HCT116 (cell line): Measurements from ENCODE around the gene TMX3. TPM values are rescaled to one million over a fixed set of nuclear protein-coding genes. Genes with fewer than 3 reads are reported as not detected.

Experiments used
- ATAC-seq: fragments of 200-7000 bp; cut with Tn5 transposase; 2 replicates; pipeline ENCODE4 v1.9.1; 2020; ENCODE audit warnings: mild to moderate bottlenecking, moderate library complexity
- BruUV-seq: library from RNA; stranded (reverse); fragments of 400-500 nt; replicated peaks from 2 replicates; lab custom pipeline; 2021; lab: Mats Ljungman, UMichigan
- CTCF ChIA-PET: fragments of 300-600 bp; sonication (Branson Sonifier 250); formaldehyde crosslinking; loops from one replicate; lab custom pipeline; 2021; ENCODE audit warnings: antibody characterized with exemption; lab: Charles Lee
- POLR2A ChIA-PET: fragments of 300-600, 350-600 bp; sonication (Branson Sonifier 250); formaldehyde crosslinking; loops from one replicate; lab custom pipeline; 2021; ENCODE audit warnings: antibody characterized with exemption; lab: Charles Lee
- RAD21 ChIA-PET, 2 experiments: fragments of 300-600 bp; sonication (Branson Sonifier 250); formaldehyde crosslinking; loops; one replicate each; lab custom pipeline; 2023; ENCODE audit warnings: low total read pairs in 2 of 2; ENCODE audit not compliant: uncharacterized antibody in 2 of 2, unreplicated experiment in 2 of 2, low non-redundant PET in 1 of 2; lab: Charles Lee
- DNase-seq: peaks from one replicate; pipeline ENCODE4 v3.0.0-alpha.2; 2010; ENCODE audit warnings: low read depth, low spot score
- H2AFZ ChIP-seq: fragments of 200-600 bp; shearing (Covaris generic), sonication (generic); 2 replicates; pipeline ENCODE4 v1.6.1; 2017; ENCODE audit warnings: low read depth, mixed run types, mixed read lengths, antibody characterized with exemption, low read length; ENCODE audit not compliant: poor library complexity, severe bottlenecking
- H3K27ac ChIP-seq: 2 replicates; pipeline ENCODE4 v1.5.1; 2012; ENCODE audit warnings: low read depth, low read length
- H3K27me3 ChIP-seq: fragments of 200-600 bp; sonication (generic); 2 replicates; pipeline ENCODE4 v1.6.1; 2016; ENCODE audit warnings: mixed run types, low read length, mixed read lengths; ENCODE audit not compliant: insufficient read depth
- H3K36me3 ChIP-seq, 2 experiments: fragments of 200-500 bp in 1 of 2; fragments of 200-600 bp in 1 of 2; sonication (Bioruptor generic) in 1 of 2; sonication (generic) in 1 of 2; 2 replicates each; pipeline versions ENCODE4 v1.5.1 to v1.6.1; 2014 to 2016; ENCODE audit warnings: low read length in 2 of 2, inconsistent platforms in 1 of 2, mixed read lengths in 1 of 2, mixed run types in 1 of 2; ENCODE audit not compliant: insufficient read depth in 2 of 2, control insufficient read depth in 1 of 2
- H3K4me1 ChIP-seq, 2 experiments: fragments of 200-600 bp in 1 of 2; sonication (generic) in 1 of 2; 2 replicates each; pipeline versions ENCODE4 v1.5.1 to v1.6.1; 2012 to 2017; ENCODE audit warnings: low read length in 2 of 2, inconsistent platforms in 1 of 2, mild to moderate bottlenecking in 1 of 2, mixed read lengths in 1 of 2, mixed run types in 1 of 2, moderate library complexity in 1 of 2; ENCODE audit not compliant: insufficient read depth in 2 of 2, control insufficient read depth in 1 of 2
- H3K4me2 ChIP-seq: fragments of 200-600 bp; sonication (generic); 2 replicates; pipeline ENCODE4 v1.6.1; 2017; ENCODE audit warnings: mixed run types, low read length, mixed read lengths
- H3K4me3 ChIP-seq, 2 experiments: fragments of 200-600 bp in 1 of 2; sonication (generic) in 1 of 2; replicated peaks in 1 of 2; 2 replicates each; pipeline ENCODE4 v1.5.1; 2011 to 2016; ENCODE audit warnings: low read length in 2 of 2, control low read depth in 1 of 2, low read depth in 1 of 2, mild to moderate bottlenecking in 1 of 2, mixed read lengths in 1 of 2, mixed run types in 1 of 2
- H3K79me2 ChIP-seq: fragments of 200-600 bp; sonication (generic); 2 replicates; pipeline ENCODE4 v1.6.1; 2017; ENCODE audit warnings: mild to moderate bottlenecking, mixed run types, low read length, moderate library complexity, mixed read lengths; ENCODE audit not compliant: insufficient read depth
- H3K9ac ChIP-seq: fragments of 200-600 bp; sonication (generic); 2 replicates; pipeline ENCODE4 v1.6.1; 2016; ENCODE audit warnings: low read length, mixed read lengths
- H3K9me2 ChIP-seq: fragments of 200-600 bp; sonication (generic), shearing (Covaris generic); 2 replicates; pipeline ENCODE4 v1.6.1; 2017; ENCODE audit warnings: mixed run types, mild to moderate bottlenecking, moderate library complexity; ENCODE audit not compliant: insufficient read depth
- H3K9me3 ChIP-seq, 2 experiments: fragments of 200-500 bp in 1 of 2; fragments of 200-600 bp in 1 of 2; sonication (Bioruptor generic) in 1 of 2; sonication (generic) in 1 of 2; 2 replicates each; pipeline ENCODE4 v1.6.1; 2014 to 2017; ENCODE audit warnings: low read length in 2 of 2, mixed read lengths in 2 of 2, inconsistent platforms in 1 of 2, low read depth in 1 of 2, mild to moderate bottlenecking in 1 of 2, mixed run types in 1 of 2, moderate library complexity in 1 of 2; ENCODE audit not compliant: control insufficient read depth in 1 of 2, insufficient read depth in 1 of 2
- H4K20me1 ChIP-seq: fragments of 200-600 bp; sonication (generic), shearing (Covaris generic); 2 replicates; pipeline ENCODE4 v1.6.1; 2017; ENCODE audit warnings: mixed run types, mild to moderate bottlenecking, moderate library complexity; ENCODE audit not compliant: insufficient read depth
- EZH2 ChIP-seq: fragments of 200-600 bp; sonication (generic); IDR thresholded peaks from 2 replicates; pipeline ENCODE4 v1.6.1; 2017; ENCODE audit warnings: antibody characterized with exemption, mixed run types
- EZH2phosphoT487 ChIP-seq: fragments of 200-600 bp; IDR thresholded peaks from 2 replicates; pipeline ENCODE4 v1.6.1; 2018; ENCODE audit warnings: antibody characterized with exemption, borderline replicate concordance
- JUND ChIP-seq: IDR thresholded peaks from 2 replicates; pipeline ENCODE4 v1.6.1; 2012
- POLR2A ChIP-seq: IDR thresholded peaks from 2 replicates; pipeline ENCODE4 v1.7.0; 2011; ENCODE audit warnings: borderline replicate concordance; ENCODE audit not compliant: insufficient read depth, insufficient read length; ENCODE audit errors: extremely low read depth
- REST ChIP-seq: IDR thresholded peaks from 2 replicates; pipeline ENCODE4 v1.6.1; 2012; ENCODE audit warnings: low read depth
- SP1 ChIP-seq: IDR thresholded peaks from 2 replicates; pipeline ENCODE4 v1.6.1; 2012; ENCODE audit warnings: low read depth
- SRF ChIP-seq: IDR thresholded peaks from 2 replicates; pipeline ENCODE4 v1.6.1; 2012; ENCODE audit warnings: low read depth
- ZBTB33 ChIP-seq: IDR thresholded peaks from 2 replicates; pipeline ENCODE4 v1.6.1; 2011; ENCODE audit warnings: mild to moderate bottlenecking, low read length, moderate library complexity; ENCODE audit not compliant: insufficient replicate concordance; ENCODE audit errors: extremely low read depth
- intact Hi-C: fragments of 100-400 bp; cut with micrococcal nuclease; formaldehyde crosslinking; loops from 2 replicates; pipeline ENCODE4 v1.10.0; 2022
- total RNA-seq: library from RNA; stranded (reverse); gene quantifications from one replicate; pipeline ENCODE4 v1.2.1, GENCODE V29; 2021; ENCODE audit not compliant: unreplicated experiment

TMX3 gene
- total RNA-seq, 1 experiment from 2014 or later, result 39.6 TPM

GRCh38 chr18:68693091-68693815, 21.7 kb downstream of the TMX3 start:
- intact Hi-C loops, result no loop called here
- Histone ChIP-seq H3K4me2 (no peak overlapping the region), H3K27me3 (no peaks in the 10 kb centered on the region), H3K4me1 (no peaks in the 10 kb centered on the region), H3K9me2 (no peaks in the 10 kb centered on the region), H2AFZ (no peak overlapping the region), H3K27ac (no peak overlapping the region), H3K36me3 (peaks cover 16 to 27% of the 10 kb centered on the region in 2 experiments), H4K20me1 (no peaks in the 10 kb centered on the region), H3K4me3 (no peak overlapping the region), H3K9ac (no peak overlapping the region), H3K9me3 (no peaks in the 10 kb centered on the region), H3K79me2 (0 out of 2 replicates have a peak, but pooled peaks cover 10% of the 10 kb centered on the region)
- ChIA-PET CTCF (no interaction called here), POLR2A (no interaction called here), RAD21 (no interaction called here)
- ATAC-seq, result no peak; the same call in 1 of the 2 replicates
- BruUV-seq, result no TSS peak
- TF ChIP-seq SP1 (no peak), ZBTB33 (no peak)
- DNase-seq, result no peak

- H2AFZ ChIP-seq, result no peak overlapping the region
- no peaks in the 10 kb centered on the region for H3K9me2 ChIP-seq
- DNase-seq (no peak), ATAC-seq (no peak)
- no peak for TF ChIP-seq POLR2A
- no peak for TF ChIP-seq JUND
- TF ChIP-seq REST, result no peak
- no peak for TF ChIP-seq SRF
- no peak for TF ChIP-seq EZH2phosphoT487
- TF ChIP-seq EZH2, result no peak
- intact Hi-C loops, result no loop called here
- H3K36me3 ChIP-seq, result peaks cover 7 to 15% of the 10 kb centered on the region in 2 experiments; a peak in 3 of 4 replicates
- no peak overlapping the region for H3K4me3 ChIP-seq
- no peaks in the 10 kb centered on the region for H3K4me1 ChIP-seq
- H3K79me2 ChIP-seq, result no peaks in the 10 kb centered on the region
- no peaks in the 10 kb centered on the region for H3K9me3 ChIP-seq
- H3K27me3 ChIP-seq, result no peaks in the 10 kb centered on the region
- H3K4me2 ChIP-seq, result no peak overlapping the region
- RAD21 ChIA-PET, result no interaction called here
- CTCF ChIA-PET, result no interaction called here
- POLR2A ChIA-PET, result no interaction called here
- H4K20me1 ChIP-seq, result no peaks in the 10 kb centered on the region
- BruUV-seq, result no TSS peak
- H3K27ac ChIP-seq, result no peak overlapping the region
- no peak overlapping the region for H3K9ac ChIP-seq
These were observed 35.4 kb downstream of the TMX3 start for GRCh38 chr18:68679528-68679927.
